K562 (cell line): ENCODE data around the gene SNTG2. TPM values are rescaled to one million over a fixed set of nuclear protein-coding genes. Genes with fewer than 3 reads are reported as not detected.

Experiments
- ATAC-seq: fragments of 200-7000 bp; cut with Tn5 transposase; 3 replicates; pipeline ENCODE4 v1.9.1; 2020; ENCODE audit warnings: moderate library complexity
- BruUV-seq: library from RNA; stranded (reverse); fragments of 400-500 nt; replicated peaks from 2 replicates; lab custom pipeline; 2021; lab: Mats Ljungman, UMichigan
- CTCF ChIA-PET: fragments of 300-600 bp; formaldehyde crosslinking; extraction: SDS; loops from one replicate; lab custom pipeline; 2021; ENCODE audit warnings: low intra/inter-chr PET ratio; lab: Yijun Ruan, JAX
- POLR2A ChIA-PET: fragments of 300-600, 350-650 bp; sonication (Branson Sonifier 250); formaldehyde crosslinking; extraction: SDS; loops from one replicate; lab custom pipeline; 2021; ENCODE audit warnings: antibody characterized with exemption, inconsistent platforms; lab: Yijun Ruan, JAX
- DNase-seq, 4 experiments: peaks; one replicate each; pipeline versions ENCODE4 v3.0.0 to v3.0.0-alpha.2; 2011 to 2018; ENCODE audit warnings: low spot score in 3 of 4, mixed read lengths in 3 of 4; ENCODE audit errors: extremely low read depth in 1 of 4
- FAIRE-seq: peaks from 2 replicates; lab custom pipeline; 2011; peaks lifted over from hg19 to GRCh38; lab: Jason Lieb, UNC
- H2AFZ ChIP-seq: 2 replicates; pipeline ENCODE4 v1.6.0; 2011; ENCODE audit warnings: low read depth, low read length, control low read depth, inconsistent platforms
- H3K27ac ChIP-seq: fragments of 200-600 bp; 3 replicates; pipeline ENCODE4 v1.8.0; 2011; ENCODE audit warnings: low read depth, mild to moderate bottlenecking, control low read depth, inconsistent platforms, low read length, moderate library complexity, mixed read lengths; ENCODE audit errors: extremely low read depth
- H3K27me3 ChIP-seq, 2 experiments: fragments of 300-600 bp in 1 of 2; 2 replicates in 1 of 2; 3 replicates in 1 of 2; pipeline versions ENCODE4 v1.6.0 to v1.8.0; 2011; ENCODE audit warnings: inconsistent platforms in 2 of 2, low read length in 2 of 2, mild to moderate bottlenecking in 1 of 2, mixed read lengths in 1 of 2, moderate library complexity in 1 of 2; ENCODE audit not compliant: control insufficient read depth in 2 of 2, insufficient read depth in 2 of 2
- H3K36me3 ChIP-seq: fragments of 300-600 bp; 3 replicates; pipeline ENCODE4 v1.8.0; 2011; ENCODE audit warnings: mild to moderate bottlenecking, low read length, inconsistent platforms; ENCODE audit not compliant: control insufficient read depth, insufficient read depth
- H3K4me1 ChIP-seq, 2 experiments: fragments of 200-600 bp in 1 of 2; replicated peaks in 1 of 2; 2 replicates in 1 of 2; 3 replicates in 1 of 2; pipeline versions ENCODE4 v1.5.1 to v1.8.0; 2011; ENCODE audit warnings: inconsistent platforms in 2 of 2, low read length in 2 of 2, mild to moderate bottlenecking in 1 of 2, mixed read lengths in 1 of 2, moderate library complexity in 1 of 2; ENCODE audit not compliant: control insufficient read depth in 2 of 2, insufficient read depth in 2 of 2
- H3K4me2 ChIP-seq: 2 replicates; pipeline ENCODE4 v1.6.1; 2011; ENCODE audit warnings: low read length, control low read depth, inconsistent platforms, mixed read lengths; ENCODE audit not compliant: insufficient read depth
- H3K4me3 ChIP-seq: fragments of 200-600 bp; sonication (generic), shearing (Covaris generic); 2 replicates; pipeline ENCODE4 v1.5.1; 2016; ENCODE audit warnings: control low read depth, inconsistent platforms
- H3K79me2 ChIP-seq: fragments of 200-600 bp; 3 replicates; pipeline ENCODE4 v1.8.0; 2011; ENCODE audit warnings: low read length, inconsistent platforms; ENCODE audit not compliant: control insufficient read depth, insufficient read depth
- H3K9ac ChIP-seq, 2 experiments: 2 replicates each; pipeline versions ENCODE4 v1.6.0 to v1.6.1; 2011; ENCODE audit warnings: low read depth in 2 of 2, low read length in 2 of 2, control low read depth in 1 of 2, inconsistent platforms in 1 of 2, mild to moderate bottlenecking in 1 of 2, mixed read lengths in 1 of 2; ENCODE audit not compliant: insufficient read depth in 1 of 2
- H3K9me1 ChIP-seq: one replicate; pipeline ENCODE4 v1.6.0; 2011; ENCODE audit warnings: inconsistent platforms, mild to moderate bottlenecking, low read length, moderate library complexity; ENCODE audit not compliant: control insufficient read depth, insufficient read depth
- H3K9me3 ChIP-seq: replicated peaks from 2 replicates; pipeline ENCODE4 v1.5.1; 2011; ENCODE audit warnings: low read depth, low read length, inconsistent platforms; ENCODE audit not compliant: control insufficient read depth, insufficient read depth
- H4K20me1 ChIP-seq: replicated peaks from 2 replicates; pipeline ENCODE4 v1.6.1; 2011; ENCODE audit warnings: low read length, inconsistent platforms, mixed read lengths; ENCODE audit not compliant: control insufficient read depth, insufficient read depth
- CBX3 ChIP-seq, 2 experiments: IDR thresholded peaks; 1 replicate in 1 of 2; 2 replicates in 1 of 2; pipeline ENCODE4 v1.6.1; 2012; ENCODE audit warnings: inconsistent platforms in 2 of 2, low read length in 2 of 2, borderline replicate concordance in 1 of 2, control low read depth in 1 of 2
- ERF ChIP-seq: fragments of 450-650 bp; formaldehyde crosslinking; IDR thresholded peaks from 2 replicates; pipeline ENCODE4 v1.4.0; 2020; ENCODE audit warnings: mild to moderate bottlenecking, mixed read lengths
- HMGXB4 ChIP-seq: sonication (generic); formaldehyde crosslinking; IDR thresholded peaks from 2 replicates; pipeline ENCODE4 v1.8.1; 2023; ENCODE audit warnings: mild to moderate bottlenecking, missing genetic modification reagents
- LCOR ChIP-seq: sonication (generic); formaldehyde crosslinking; IDR thresholded peaks from 2 replicates; pipeline ENCODE4 v1.8.0; 2022; ENCODE audit warnings: mild to moderate bottlenecking, missing genetic modification reagents
- MLLT1 ChIP-seq, 2 experiments: fragments of 450-650 bp; IDR thresholded peaks; 2 replicates each; pipeline ENCODE4 v1.6.1; 2016
- MXD1 ChIP-seq: fragments of 250-450 bp; sonication (Bioruptor Pico); IDR thresholded peaks from 2 replicates; pipeline ENCODE4 v1.8.0; 2021; ENCODE audit warnings: borderline replicate concordance, mild to moderate bottlenecking, moderate library complexity; ENCODE audit not compliant: poor library complexity, severe bottlenecking
- NKRF ChIP-seq: fragments of 450-650 bp; IDR thresholded peaks from 2 replicates; pipeline ENCODE4 v1.6.1; 2016; ENCODE audit warnings: borderline replicate concordance
- POLR3A ChIP-seq: IDR thresholded peaks from 2 replicates; pipeline ENCODE4 v1.6.1; 2011; ENCODE audit warnings: borderline replicate concordance, mild to moderate bottlenecking, moderate library complexity; ENCODE audit not compliant: insufficient read length, insufficient read depth; ENCODE audit errors: extremely low read depth
- STAG1 ChIP-seq: sonication (generic); formaldehyde crosslinking; IDR thresholded peaks from 2 replicates; pipeline ENCODE4 v1.5.0; 2020; ENCODE audit warnings: missing genetic modification reagents, borderline replicate concordance
- ZNF282 ChIP-seq: sonication (generic); formaldehyde crosslinking; IDR thresholded peaks from 2 replicates; pipeline ENCODE4 v1.8.1; 2023; ENCODE audit warnings: missing genetic modification reagents
- WGBS: fragments of 100-300 bp; shearing (Covaris generic); methylation state at CpG from one replicate; pipeline ENCODE4 v1.1.6; 2016; ENCODE audit warnings: low coverage, mixed read lengths; ENCODE audit not compliant: insufficient coverage; ENCODE audit errors: missing lambda C conversion rate; 5-methylcytosine and 5-hydroxymethylcytosine counted together
- in situ Hi-C: fragments of 300-500 bp; cut with MboI; formaldehyde crosslinking; loops from 4 replicates; pipeline ENCODE4 v1.15.0; 2018; ENCODE audit warnings: inconsistent platforms, mixed read lengths
- intact Hi-C: fragments of 100-400 bp; cut with micrococcal nuclease; formaldehyde crosslinking; loops from 2 replicates; pipeline ENCODE4 v1.14.2; 2022
- polyA plus RNA-seq, 8 experiments: library from polyadenylated mRNA; depleted of rRNA in 4 of 8; stranded (reverse) in 5 of 8; unstranded in 3 of 8; fragments of >200 nt; fragmentation: Nextera tagmentation in 2 of 8; fragmentation: Illumina TruSeq in 1 of 8; extraction: Ambion mirVana in 2 of 8; extraction: Trizol in 1 of 8; gene quantifications; 2 replicates each; pipeline versions ENCODE4 v1.2.1 to v1.2.3, GENCODE V29; 2011 to 2014; ENCODE audit warnings: inconsistent platforms in 1 of 8, missing spikeins in 1 of 8
- total RNA-seq, 7 experiments: library from RNA; depleted of rRNA in 6 of 7; stranded (reverse); fragments of >200 nt in 6 of 7; fragmentation: Illumina TruSeq in 2 of 7; extraction: Trizol in 2 of 7; gene quantifications; 2 replicates each; pipeline versions ENCODE4 v1.2.1 to v1.2.3, GENCODE V29; 2011 to 2021; ENCODE audit warnings: low replicate concordance in 1 of 7

The SNTG2 gene
- total and polyA plus RNA-seq, 9 of the 15 experiments (the other 6 are each of a cell fraction or from before 2014, with no cell fraction given), result not detected

GRCh38 chr2:920999-921398 is 29.6 kb upstream of the SNTG2 start:
- WGBS, result 4% methylated on average over 13 of the region's 13 CpGs

More at GRCh38 chr2:920999-921398, 29.6 kb upstream of the SNTG2 start:
- no TSS peak for BruUV-seq
- ATAC-seq (no peak), FAIRE-seq (no peak), DNase-seq (no peak)
- H3K27me3 ChIP-seq, result peaks cover 2 to 29% of the 10 kb centered on the region in 2 experiments; a peak in 4 of 5 replicates
- peaks cover 0 to 4% of the 10 kb centered on the region in 2 experiments; a peak in 1 of 5 replicates for H3K4me1 ChIP-seq
- no peaks in the 10 kb centered on the region; the same call in 1 of the 2 replicates for H4K20me1 ChIP-seq
- in situ Hi-C loops, result no loop called here
- no peak overlapping the region for H3K27ac ChIP-seq
- POLR2A ChIA-PET, result no interaction called here
- no peaks in the 10 kb centered on the region for H3K9me3 ChIP-seq
- CTCF ChIA-PET, result no interaction called here
- no peak overlapping the region for H2AFZ ChIP-seq
- H3K36me3 ChIP-seq, result no peaks in the 10 kb centered on the region
- TF ChIP-seq ERF (CRISPR knock-in tag) (no peak), LCOR (no peak), MLLT1 (IDR thresholded peaks at IDR 0.05) (no peak), CBX3 (IDR thresholded peaks at IDR 0.05; ENCODE audit: borderline replicate concordance in 1 of 2, low read length in 2 of 2) (no peak), POLR3A (no peak), STAG1 (CRISPR knock-in tag) (no peak), MXD1 (no peak), NKRF (no peak), HMGXB4 (CRISPR knock-in tag) (no peak), ZNF282 (CRISPR knock-in tag) (no peak)
- TF ChIP-seq, all 486 proteins: peak for 0
- no peak overlapping the region for H3K9ac ChIP-seq
- no peaks in the 10 kb centered on the region for H3K9me1 ChIP-seq
- H3K79me2 ChIP-seq, result no peaks in the 10 kb centered on the region
- no peak overlapping the region for H3K4me2 ChIP-seq
- intact Hi-C loops, result no loop called here
- no peak overlapping the region for H3K4me3 ChIP-seq
